ENCODE data around the gene OGFOD3.

GRCh38 chr17:82416771-82417170 is 1.6 kb downstream of the OGFOD3 start:
- TF ChIP-seq EZH2 (IDR thresholded peaks at IDR 0.05; ENCODE audit: borderline replicate concordance) (no peak), CTCF (IDR thresholded peaks at IDR 0.05; ENCODE audit: poor library complexity) (no peak), EZH2phosphoT487 (IDR thresholded peaks at IDR 0.05; ENCODE audit: low read depth, severe bottlenecking, unreplicated experiment) (no peak)

Measured in hepatocyte (in vitro differentiated cells).